ENCODE data around the gene TRIM51G. TPM values are rescaled to one million over a fixed set of nuclear protein-coding genes. Genes with fewer than 3 reads are reported as not detected.

Gene TRIM51G, protein sequence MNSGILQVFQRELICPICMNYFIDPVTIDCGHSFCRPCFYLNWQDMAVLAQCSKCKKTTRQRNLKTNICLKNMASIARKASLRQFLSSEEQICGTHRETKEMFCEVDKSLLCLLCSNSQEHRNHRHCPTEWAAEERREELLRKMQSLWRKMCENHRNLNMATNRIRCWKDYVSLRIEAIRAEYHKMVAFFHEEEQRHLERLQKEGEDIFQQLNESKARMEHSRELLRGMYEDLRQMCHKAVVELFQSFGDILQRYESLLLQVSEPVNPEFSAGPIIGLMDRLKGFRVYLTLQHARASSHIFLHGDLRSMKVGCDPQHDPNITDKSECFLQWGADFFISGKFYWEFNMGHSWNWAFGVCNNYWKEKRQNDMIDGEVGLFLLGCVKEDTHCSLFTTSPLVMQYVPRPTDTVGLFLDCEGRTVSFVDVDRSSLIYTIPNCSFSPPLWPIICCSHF
- total RNA-seq, result not detected in 2 replicates

DNA sequence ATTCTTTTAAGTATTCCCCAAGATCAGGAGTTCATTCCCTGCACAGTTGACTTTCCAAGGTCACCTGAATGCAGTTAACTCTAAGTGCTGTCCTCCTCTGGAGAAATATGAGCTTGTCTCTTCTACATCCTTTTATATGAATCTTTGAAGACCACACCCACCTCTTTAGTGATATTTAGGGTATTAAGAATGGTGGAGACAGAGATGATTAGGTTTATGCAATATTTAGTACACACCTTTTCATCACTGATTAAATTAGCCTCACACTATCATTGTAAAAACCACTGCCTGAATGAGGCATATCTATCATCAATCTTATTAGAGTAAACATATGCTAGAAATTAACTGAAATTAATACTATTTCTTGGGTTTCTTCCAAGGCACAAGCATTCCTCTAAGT is at the start of gene TRIM51G:
Gene TRIM51G, minus strand, starts transcription at position 101 of the 400 bp plus-strand sequence. CDS start 2,190 bp downstream, outside the sequence.

DNA sequence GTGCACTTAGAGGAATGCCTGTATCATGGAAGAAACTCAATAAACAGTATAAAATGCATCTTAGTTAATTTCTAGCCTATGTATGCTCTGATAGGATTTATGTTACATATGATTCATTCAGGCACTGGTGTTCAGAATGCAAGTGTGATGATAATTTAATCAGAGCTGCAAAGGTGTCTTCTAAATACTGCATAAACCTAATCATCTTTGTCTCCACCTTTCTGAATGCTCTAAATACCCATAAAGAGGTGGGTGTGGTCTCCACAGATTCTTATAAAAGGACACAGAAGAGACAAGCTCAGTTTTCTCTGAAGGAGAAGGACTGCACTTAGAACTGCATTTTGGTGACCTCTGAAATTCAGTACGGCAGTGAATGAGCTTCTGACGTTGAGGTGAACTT is 44.8 kb upstream of the TRIM51G start, which contains the start of gene TRIM49B:
Gene TRIM49B, plus strand, starts transcription at position 301 of the 400 bp plus-strand sequence. CDS start 2,777 bp downstream, outside the sequence.

Other genes starting within 250 kb of the TRIM51G start
- not detected in 2 replicates for gene TRIM49B, start 44.9 kb upstream of the TRIM51G start, total RNA-seq
- not detected in 2 replicates for gene TRIM64C, start 75.2 kb upstream of the TRIM51G start, total RNA-seq
- gene FOLH1, start 224.7 kb upstream of the TRIM51G start, total RNA-seq, result 0.13 and 0.62 TPM in 2 replicates

All from aortic smooth muscle cell (primary cell).